Measurements from ENCODE around the gene SLC22A23. TPM values are rescaled to one million over a fixed set of nuclear protein-coding genes. Genes with fewer than 3 reads are reported as not detected.

The SLC22A23 gene
- total and polyA plus RNA-seq, 12 donors: 2.3 to 18.5 (median 5.3) TPM

GRCh38 chr6:3429211-3429610, 27.6 kb downstream of the SLC22A23 start:
- Histone ChIP-seq H3K27ac (no peak overlapping the region), H3K27me3 (no peaks in the 10 kb centered on the region), H3K4me1 (replicated peaks in 1 of 2) (peaks cover 0 to 5% of the 10 kb centered on the region in 2 donors), H3K4me3 (no peak overlapping the region), H3K9me3 (replicated peaks in 1 of 3) (no peaks in the 10 kb centered on the region), H3K36me3 (replicated peaks in 1 of 2) (no peaks in the 10 kb centered on the region)
- WGBS, 4 donors: 85 to 95% (median 94%) methylated on average over 3 of the region's 3 CpGs
- no peak for DNase-seq
- TF ChIP-seq, protein P1, sequence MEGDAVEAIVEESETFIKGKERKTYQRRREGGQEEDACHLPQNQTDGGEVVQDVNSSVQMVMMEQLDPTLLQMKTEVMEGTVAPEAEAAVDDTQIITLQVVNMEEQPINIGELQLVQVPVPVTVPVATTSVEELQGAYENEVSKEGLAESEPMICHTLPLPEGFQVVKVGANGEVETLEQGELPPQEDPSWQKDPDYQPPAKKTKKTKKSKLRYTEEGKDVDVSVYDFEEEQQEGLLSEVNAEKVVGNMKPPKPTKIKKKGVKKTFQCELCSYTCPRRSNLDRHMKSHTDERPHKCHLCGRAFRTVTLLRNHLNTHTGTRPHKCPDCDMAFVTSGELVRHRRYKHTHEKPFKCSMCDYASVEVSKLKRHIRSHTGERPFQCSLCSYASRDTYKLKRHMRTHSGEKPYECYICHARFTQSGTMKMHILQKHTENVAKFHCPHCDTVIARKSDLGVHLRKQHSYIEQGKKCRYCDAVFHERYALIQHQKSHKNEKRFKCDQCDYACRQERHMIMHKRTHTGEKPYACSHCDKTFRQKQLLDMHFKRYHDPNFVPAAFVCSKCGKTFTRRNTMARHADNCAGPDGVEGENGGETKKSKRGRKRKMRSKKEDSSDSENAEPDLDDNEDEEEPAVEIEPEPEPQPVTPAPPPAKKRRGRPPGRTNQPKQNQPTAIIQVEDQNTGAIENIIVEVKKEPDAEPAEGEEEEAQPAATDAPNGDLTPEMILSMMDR (IDR thresholded peaks at IDR 0.05): no peak
- no peak for TF ChIP-seq POLR2A (IDR thresholded peaks at IDR 0.05)
- intact Hi-C loops (cut with DNase I): no loop called here

DNA sequence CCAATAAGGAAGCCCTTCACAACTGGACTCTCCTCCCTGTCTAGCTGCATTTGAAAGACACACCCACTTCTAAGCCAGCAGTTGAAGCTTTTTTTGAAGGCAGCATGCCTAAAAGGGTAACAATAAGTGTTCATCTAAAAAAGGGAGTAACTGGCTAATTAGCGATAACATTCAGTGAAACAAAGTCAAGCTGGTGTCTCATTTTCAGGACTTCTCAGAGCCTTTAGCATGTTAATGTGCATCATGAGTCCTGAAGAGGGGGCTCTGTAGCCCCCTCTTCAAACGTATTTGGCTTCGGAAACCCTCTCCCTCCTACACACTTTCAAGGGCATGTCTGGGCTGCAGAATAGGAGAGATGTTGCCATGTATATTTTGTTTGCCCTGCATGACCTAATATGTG, 28.1 kb downstream of the SLC22A23 start:
- no peaks in the 10 kb centered on the region for H3K27me3 ChIP-seq
- WGBS, 4 donors: 77 to 88% (median 86%) methylated on average over 3 of the region's 3 CpGs
- no peak overlapping the region for H3K27ac ChIP-seq
- TF ChIP-seq, protein P1 (IDR thresholded peaks at IDR 0.05): no peak
- no peak for TF ChIP-seq POLR2A (IDR thresholded peaks at IDR 0.05)
- no peak for DNase-seq
- no peak overlapping the region for H3K4me3 ChIP-seq
- H3K4me1 ChIP-seq (replicated peaks in 1 of 2): peaks cover 0 to 5% of the 10 kb centered on the region in 2 donors
- H3K36me3 ChIP-seq (replicated peaks in 1 of 2): no peaks in the 10 kb centered on the region
- H3K9me3 ChIP-seq (replicated peaks in 1 of 3): no peaks in the 10 kb centered on the region
- intact Hi-C loops (cut with DNase I): no loop called here

DNA sequence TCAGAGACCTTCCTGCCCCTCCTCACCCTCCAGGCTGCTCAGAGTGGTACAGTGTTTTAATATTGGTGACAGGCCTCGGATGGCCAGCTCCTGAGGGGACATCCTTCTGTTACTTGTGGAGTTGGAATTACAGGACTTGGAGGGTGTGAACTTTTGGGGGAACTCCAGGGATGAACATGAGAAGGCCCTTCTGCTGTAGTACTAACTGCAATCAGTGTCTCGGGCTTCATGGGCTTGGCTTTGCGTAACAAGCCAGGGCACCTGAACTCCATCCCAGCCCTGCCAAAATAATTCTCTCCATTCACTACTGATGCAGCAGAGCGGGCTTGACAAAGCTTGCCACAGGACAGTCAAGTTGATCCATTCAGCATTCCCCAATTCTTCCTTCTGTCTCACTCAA, 28.6 kb downstream of the SLC22A23 start:
- Histone ChIP-seq H3K36me3 (replicated peaks in 1 of 2) (no peaks in the 10 kb centered on the region), H3K27me3 (no peaks in the 10 kb centered on the region), H3K9me3 (replicated peaks in 1 of 3) (no peaks in the 10 kb centered on the region), H3K4me3 (no peak overlapping the region), H3K27ac (no peak overlapping the region), H3K4me1 (replicated peaks in 1 of 2) (peaks cover 0 to 5% of the 10 kb centered on the region in 2 donors)
- DNase-seq: no peak
- intact Hi-C loops (cut with DNase I): no loop called here
- WGBS, 4 donors: 92 to 94% (median 93%) methylated on average over 3 to 4 of the region's 4 CpGs
- TF ChIP-seq, protein P1 (IDR thresholded peaks at IDR 0.05): no peak
- no peak for TF ChIP-seq POLR2A (IDR thresholded peaks at IDR 0.05)

- no peaks in the 10 kb centered on the region for H3K36me3 ChIP-seq (replicated peaks in 1 of 2)
- no peak overlapping the region for H3K4me3 ChIP-seq
- peaks cover 0 to 5% of the 10 kb centered on the region in 2 donors for H3K4me1 ChIP-seq (replicated peaks in 1 of 2)
- intact Hi-C loops (cut with DNase I): no loop called here
- H3K27ac ChIP-seq: no peak overlapping the region
- H3K27me3 ChIP-seq: no peaks in the 10 kb centered on the region
- no peaks in the 10 kb centered on the region for H3K9me3 ChIP-seq (replicated peaks in 1 of 3)
- peak; percentile 77 to 91 (median 83) for DNase-seq
- no peak for TF ChIP-seq POLR2A (IDR thresholded peaks at IDR 0.05)
- TF ChIP-seq, protein P1 (IDR thresholded peaks at IDR 0.05): no peak
- 9 to 20% (median 16%) methylated on average over 10 of the region's 10 CpGs for WGBS, 4 donors
These were observed 29.2 kb downstream of the SLC22A23 start for GRCh38 chr6:3427687-3428085.

All from adrenal gland (tissue), 12 donors.